Osteoblast (primary cell): ENCODE measurements around the gene MPZL1. TPM values are rescaled to one million over a fixed set of nuclear protein-coding genes. Genes with fewer than 3 reads are reported as not detected.
A peak's percentile ranks its signal among the peaks of the same experiment; 100 is the strongest.

Experiments used
- DNase-seq: peaks from one replicate; pipeline ENCODE4 v3.0.0; 2011; ENCODE audit warnings: low spot score, mixed read lengths; ENCODE audit not compliant: insufficient read length; ENCODE audit errors: missing footprints
- H2AFZ ChIP-seq: 2 replicates; pipeline ENCODE4 v1.6.0; 2011; ENCODE audit warnings: mild to moderate bottlenecking, low read length
- H3K27ac ChIP-seq: 2 replicates; pipeline ENCODE4 v1.5.1; 2011; ENCODE audit warnings: mild to moderate bottlenecking, low read depth, low read length, moderate library complexity
- H3K27me3 ChIP-seq: 2 replicates; pipeline ENCODE4 v1.6.0; 2012; ENCODE audit warnings: mild to moderate bottlenecking, control low read depth, inconsistent platforms, low read length, moderate library complexity; ENCODE audit not compliant: insufficient read depth
- H3K36me3 ChIP-seq: 2 replicates; pipeline ENCODE4 v1.5.1; 2011; ENCODE audit warnings: mild to moderate bottlenecking, low read length, control low read depth, moderate library complexity; ENCODE audit not compliant: insufficient read depth
- H3K4me1 ChIP-seq: 2 replicates; pipeline ENCODE4 v1.5.1; 2011; ENCODE audit warnings: mild to moderate bottlenecking, low read length, control low read depth, moderate library complexity; ENCODE audit not compliant: insufficient read depth
- H3K4me2 ChIP-seq: 2 replicates; pipeline ENCODE4 v1.6.0; 2011; ENCODE audit warnings: mild to moderate bottlenecking, low read length; ENCODE audit not compliant: insufficient read depth
- H3K4me3 ChIP-seq: fragments of 200-600 bp; sonication (generic); 3 replicates; pipeline ENCODE4 v1.5.1; 2012; ENCODE audit warnings: mild to moderate bottlenecking, low read length, inconsistent platforms; ENCODE audit not compliant: insufficient read depth
- H3K79me2 ChIP-seq: 2 replicates; pipeline ENCODE4 v1.6.0; 2012; ENCODE audit warnings: mild to moderate bottlenecking, low read length, control low read depth, inconsistent platforms; ENCODE audit not compliant: insufficient read depth
- H3K9me3 ChIP-seq: 2 replicates; pipeline ENCODE4 v1.5.1; 2011; ENCODE audit warnings: low read depth, low read length, control low read depth
- H4K20me1 ChIP-seq: 2 replicates; pipeline ENCODE4 v1.6.0; 2012; ENCODE audit warnings: mild to moderate bottlenecking, low read length, control low read depth; ENCODE audit not compliant: insufficient read depth
- CTCF ChIP-seq: IDR thresholded peaks from 2 replicates; pipeline ENCODE4 v1.5.1; 2011; ENCODE audit warnings: mild to moderate bottlenecking, low read depth, low read length, moderate library complexity; ENCODE audit errors: extremely low read depth
- total RNA-seq: library from RNA; depleted of rRNA; stranded (reverse); fragments of >200 nt; gene quantifications from 2 replicates; pipeline ENCODE4 v1.2.3, GENCODE V29; 2012

Gene MPZL1
- total RNA-seq, 1 donor, result 189 TPM

GRCh38 chr1:167714439-167715156 is 7.2 kb upstream of the MPZL1 start:
- DNase-seq, result peak; percentile 88
- Histone ChIP-seq H3K27ac (peak overlapping the region; percentile 78), H3K4me1 (no peaks in the 10 kb centered on the region), H3K27me3 (peaks cover 3% of the 10 kb centered on the region), H3K9me3 (no peaks in the 10 kb centered on the region), H4K20me1 (no peaks in the 10 kb centered on the region), H3K4me3 (peak overlapping the region; percentile 86), H3K36me3 (no peaks in the 10 kb centered on the region), H3K79me2 (no peaks in the 10 kb centered on the region), H3K4me2 (peak overlapping the region; percentile 100), H2AFZ (peak overlapping the region; percentile 96)
- TF ChIP-seq CTCF, result no peak

GRCh38 chr1:167715157-167715999 is 6.4 kb upstream of the MPZL1 start:
- H3K79me2 ChIP-seq, result no peaks in the 10 kb centered on the region

GRCh38 chr1:167716000-167716271 is 5.8 kb upstream of the MPZL1 start:
- no peak for DNase-seq
- TF ChIP-seq CTCF, result no peak
- peak overlapping the region; percentile 61 for H3K27ac ChIP-seq

More at GRCh38 chr1:167715157-167715999, 6.4 kb upstream of the MPZL1 start:
- Histone ChIP-seq H3K27ac (peak overlapping the region; percentile 61), H3K9me3 (no peaks in the 10 kb centered on the region), H3K4me1 (no peaks in the 10 kb centered on the region), H3K4me2 (peak overlapping the region; percentile 100), H3K27me3 (peaks cover 3% of the 10 kb centered on the region), H3K4me3 (peak overlapping the region; percentile 86), H3K36me3 (no peaks in the 10 kb centered on the region), H2AFZ (peak overlapping the region; percentile 95), H4K20me1 (no peaks in the 10 kb centered on the region)
- TF ChIP-seq CTCF, result peak; percentile 95
- peak; percentile 89 for DNase-seq

GRCh38 chr1:167717351-167717750 is 4.4 kb upstream of the MPZL1 start:
- Histone ChIP-seq H3K4me2 (no peak overlapping the region), H3K27me3 (peaks cover 3% of the 10 kb centered on the region), H3K4me1 (peaks cover 9% of the 10 kb centered on the region), H2AFZ (no peak overlapping the region), H4K20me1 (no peaks in the 10 kb centered on the region), H3K79me2 (peaks cover 6% of the 10 kb centered on the region), H3K9me3 (no peaks in the 10 kb centered on the region), H3K4me3 (no peak overlapping the region), H3K27ac (no peak overlapping the region), H3K36me3 (no peaks in the 10 kb centered on the region)
- DNase-seq, result no peak
- TF ChIP-seq CTCF, result no peak

More at GRCh38 chr1:167716000-167716271, 5.8 kb upstream of the MPZL1 start:
- Histone ChIP-seq H3K4me2 (peak overlapping the region; percentile 100), H3K4me1 (peaks cover 4% of the 10 kb centered on the region), H3K36me3 (no peaks in the 10 kb centered on the region), H3K27me3 (peaks cover 3% of the 10 kb centered on the region), H4K20me1 (no peaks in the 10 kb centered on the region), H3K4me3 (peak overlapping the region; percentile 86), H3K9me3 (no peaks in the 10 kb centered on the region), H2AFZ (peak overlapping the region; percentile 95), H3K79me2 (no peaks in the 10 kb centered on the region)
